GM12878 (cell line): Measurements from ENCODE around the gene SLC35B4. TPM values are rescaled to one million over a fixed set of nuclear protein-coding genes. Genes with fewer than 3 reads are reported as not detected.

Experiments used
- ATF3 ChIP-seq: IDR thresholded peaks from 2 replicates; pipeline ENCODE4 v1.6.1; 2011; ENCODE audit warnings: low read depth, mild to moderate bottlenecking, low read length, moderate library complexity, borderline replicate concordance; ENCODE audit errors: extremely low read depth
- BMI1 ChIP-seq: fragments of 450-650 bp; IDR thresholded peaks from 2 replicates; pipeline ENCODE4 v1.6.1; 2016; ENCODE audit warnings: mild to moderate bottlenecking, moderate library complexity, borderline replicate concordance
- CHD4 ChIP-seq: fragments of 200-600 bp; sonication (generic); IDR thresholded peaks from 2 replicates; pipeline ENCODE4 v1.6.1; 2016; ENCODE audit warnings: mild to moderate bottlenecking
- DPF2 ChIP-seq: fragments of 450-650 bp; IDR thresholded peaks from 2 replicates; pipeline ENCODE4 v1.6.1; 2017; ENCODE audit warnings: mild to moderate bottlenecking
- EED ChIP-seq: sonication (generic); IDR thresholded peaks from 2 replicates; pipeline ENCODE4 v1.6.1; 2016; ENCODE audit warnings: antibody characterized with exemption, low read depth
- EZH2 ChIP-seq: IDR thresholded peaks from 2 replicates; pipeline ENCODE4 v1.6.1; 2012; ENCODE audit warnings: low read depth, mild to moderate bottlenecking, control low read depth, inconsistent platforms, low read length, borderline replicate concordance; ENCODE audit not compliant: control insufficient read depth
- FOXM1 ChIP-seq: IDR thresholded peaks from 2 replicates; pipeline ENCODE4 v1.6.1; 2012; ENCODE audit warnings: low read depth, mild to moderate bottlenecking, inconsistent platforms, low read length, moderate library complexity
- GATAD2B ChIP-seq: fragments of 450-650 bp; conservative IDR thresholded peaks from 2 replicates; pipeline ENCODE4 v1.6.1; 2017; ENCODE audit warnings: low read depth, mild to moderate bottlenecking, moderate library complexity
- HDGF ChIP-seq: fragments of 450-650 bp; IDR thresholded peaks from 2 replicates; pipeline ENCODE4 v1.6.1; 2016; ENCODE audit warnings: antibody characterized with exemption
- JUNB ChIP-seq: IDR thresholded peaks from 2 replicates; pipeline ENCODE4 v1.6.1; 2016; ENCODE audit warnings: antibody characterized with exemption, mild to moderate bottlenecking
- MEF2B ChIP-seq: fragments of 450-650 bp; IDR thresholded peaks from 2 replicates; pipeline ENCODE4 v1.6.1; 2018; ENCODE audit warnings: mild to moderate bottlenecking, moderate library complexity; ENCODE audit not compliant: partially characterized antibody, poor library complexity, severe bottlenecking
- MLLT1 ChIP-seq: fragments of 450-650 bp; IDR thresholded peaks from 2 replicates; pipeline ENCODE4 v1.6.1; 2016; ENCODE audit warnings: mild to moderate bottlenecking
- MYC ChIP-seq: IDR thresholded peaks from 2 replicates; pipeline ENCODE4 v1.6.1; 2011; ENCODE audit warnings: mild to moderate bottlenecking, low read length, moderate library complexity, inconsistent platforms; ENCODE audit not compliant: insufficient read depth, insufficient replicate concordance, insufficient read length, severe bottlenecking
- NFXL1 ChIP-seq: fragments of 450-650 bp; IDR thresholded peaks from 2 replicates; pipeline ENCODE4 v1.6.1; 2017; ENCODE audit warnings: antibody characterized with exemption, mild to moderate bottlenecking, borderline replicate concordance
- RB1 ChIP-seq: fragments of 450-650 bp; formaldehyde crosslinking; IDR thresholded peaks from 2 replicates; pipeline ENCODE4 v1.6.1; 2017; ENCODE audit warnings: mild to moderate bottlenecking, borderline replicate concordance
- SIX5 ChIP-seq: IDR thresholded peaks from 2 replicates; pipeline ENCODE4 v1.6.1; 2011; ENCODE audit warnings: mild to moderate bottlenecking, low read depth, low read length, moderate library complexity; ENCODE audit not compliant: severe bottlenecking
- SREBF1 ChIP-seq: IDR thresholded peaks from 2 replicates; pipeline ENCODE4 v1.6.1; 2012; ENCODE audit warnings: mild to moderate bottlenecking, low read length
- TCF3 ChIP-seq: IDR thresholded peaks from 2 replicates; pipeline ENCODE4 v1.6.1; 2012; ENCODE audit warnings: low read depth, mild to moderate bottlenecking, low read length, borderline replicate concordance; ENCODE audit not compliant: insufficient read depth
- WRNIP1 ChIP-seq: IDR thresholded peaks from 2 replicates; pipeline ENCODE4 v1.6.1; 2011; ENCODE audit warnings: low read depth, low read length, improper control_type of control experiment, borderline replicate concordance
- YBX1 ChIP-seq: fragments of 450-650 bp; IDR thresholded peaks from 2 replicates; pipeline ENCODE4 v1.6.1; 2016; ENCODE audit warnings: antibody characterized with exemption
- ZBTB33 ChIP-seq: fragments of 450-650 bp; IDR thresholded peaks from 2 replicates; pipeline ENCODE4 v1.6.1; 2017; ENCODE audit warnings: mild to moderate bottlenecking
- ZNF207 ChIP-seq: fragments of 450-650 bp; IDR thresholded peaks from 2 replicates; pipeline ENCODE4 v1.6.1; 2014; ENCODE audit warnings: antibody characterized with exemption, mild to moderate bottlenecking, borderline replicate concordance
- ZNF592 ChIP-seq: fragments of 450-650 bp; IDR thresholded peaks from 2 replicates; pipeline ENCODE4 v1.6.1; 2017; ENCODE audit warnings: mild to moderate bottlenecking, moderate library complexity
- polyA plus RNA-seq, 11 experiments: library from polyadenylated mRNA; depleted of rRNA in 4 of 11; unstranded in 6 of 11; stranded (reverse) in 5 of 11; fragments of >200 nt; fragmentation: Nextera tagmentation in 4 of 11; fragmentation: Illumina TruSeq in 1 of 11; extraction: Ambion mirVana in 4 of 11; extraction: Trizol in 1 of 11; gene quantifications; 1 replicate in 1 of 11; 2 replicates in 10 of 11; pipeline versions ENCODE4 v1.2.1 to v1.2.3, GENCODE V29; 2011 to 2016; ENCODE audit warnings: inconsistent platforms in 2 of 11, missing spikeins in 2 of 11, low read depth in 1 of 11
- total RNA-seq, 4 experiments: library from RNA; depleted of rRNA in 3 of 4; stranded (reverse); fragments of >200 nt in 3 of 4; fragmentation: Illumina TruSeq in 1 of 4; extraction: Trizol in 1 of 4; gene quantifications; 2 replicates each; pipeline versions ENCODE4 v1.2.1 to v1.2.3, GENCODE V29; 2013 to 2021

SLC35B4 gene
- total and polyA plus RNA-seq, 10 of the 15 experiments (the other 5 are each of a cell fraction or from before 2014, with no cell fraction given), result 3.6 to 23.9 (median 14.0) TPM

- TF ChIP-seq ZNF207 (no peak), BMI1 (peak; percentile 75), ZNF592 (no peak), EED (peak; percentile 62; the same call in 1 of the 2 replicates), WRNIP1 (0 out of 2 replicates have a peak, but pooled peaks have one; percentile 52), MYC (no peak), HDGF (peak; percentile 76; the same call in 1 of the 2 replicates), TCF3 (peak; percentile 49; the same call in 1 of the 2 replicates), JUNB (no peak), DPF2 (peak; percentile 99), GATAD2B (peak; percentile 77; the same call in 1 of the 2 replicates), MLLT1 (peak; percentile 91), YBX1 (no peak), RB1 (peak; percentile 57; the same call in 1 of the 2 replicates), SIX5 (no peak), MEF2B (peak; percentile 67), ZBTB33 (no peak), ATF3 (no peak), FOXM1 (no peak), SREBF1 (no peak), CHD4 (no peak), EZH2 (no peak), NFXL1 (no peak)
Measured at GRCh38 chr7:134293002-134293740, 23.6 kb downstream of the SLC35B4 start (continued).
